ENCODE results near the gene ZBTB45.

DNA sequence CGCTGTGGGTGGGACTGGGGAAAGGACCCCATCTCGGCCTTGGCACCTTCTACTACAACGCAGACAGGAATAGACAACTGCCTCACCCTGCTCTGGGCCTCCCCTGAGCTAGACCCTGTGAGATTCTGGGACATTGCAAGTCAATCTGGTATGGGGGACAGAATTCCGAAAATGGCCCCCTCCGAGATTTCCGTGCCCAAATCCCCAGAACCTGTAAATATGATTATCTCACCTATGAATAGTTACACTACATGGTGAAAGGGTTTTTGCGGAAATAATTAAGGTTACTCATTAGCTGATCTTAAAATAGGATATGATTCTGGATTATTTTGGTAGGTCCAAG is 618 bp upstream of the ZBTB45 start:
- TF ChIP-seq, protein P1, sequence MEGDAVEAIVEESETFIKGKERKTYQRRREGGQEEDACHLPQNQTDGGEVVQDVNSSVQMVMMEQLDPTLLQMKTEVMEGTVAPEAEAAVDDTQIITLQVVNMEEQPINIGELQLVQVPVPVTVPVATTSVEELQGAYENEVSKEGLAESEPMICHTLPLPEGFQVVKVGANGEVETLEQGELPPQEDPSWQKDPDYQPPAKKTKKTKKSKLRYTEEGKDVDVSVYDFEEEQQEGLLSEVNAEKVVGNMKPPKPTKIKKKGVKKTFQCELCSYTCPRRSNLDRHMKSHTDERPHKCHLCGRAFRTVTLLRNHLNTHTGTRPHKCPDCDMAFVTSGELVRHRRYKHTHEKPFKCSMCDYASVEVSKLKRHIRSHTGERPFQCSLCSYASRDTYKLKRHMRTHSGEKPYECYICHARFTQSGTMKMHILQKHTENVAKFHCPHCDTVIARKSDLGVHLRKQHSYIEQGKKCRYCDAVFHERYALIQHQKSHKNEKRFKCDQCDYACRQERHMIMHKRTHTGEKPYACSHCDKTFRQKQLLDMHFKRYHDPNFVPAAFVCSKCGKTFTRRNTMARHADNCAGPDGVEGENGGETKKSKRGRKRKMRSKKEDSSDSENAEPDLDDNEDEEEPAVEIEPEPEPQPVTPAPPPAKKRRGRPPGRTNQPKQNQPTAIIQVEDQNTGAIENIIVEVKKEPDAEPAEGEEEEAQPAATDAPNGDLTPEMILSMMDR (IDR thresholded peaks at IDR 0.05) = no peak
- no peak for TF ChIP-seq POLR2A (IDR thresholded peaks at IDR 0.05)
